GM12874 (cell line): ENCODE data around the gene CYP27B1.

Experiments used
- CTCF ChIP-seq: IDR thresholded peaks from 2 replicates; pipeline ENCODE4 v1.5.1; 2011; ENCODE audit warnings: low read depth, mild to moderate bottlenecking, control low read depth, low read length, moderate library complexity; ENCODE audit not compliant: insufficient read depth

CYP27B1 gene

GRCh38 chr12:57770734-57771133 lies 3.9 kb upstream of the CYP27B1 start:
- TF ChIP-seq CTCF: no peak

GRCh38 chr12:57769594-57769993 lies 2.7 kb upstream of the CYP27B1 start:
- TF ChIP-seq CTCF: no peak

- no peak for TF ChIP-seq CTCF
Observed at GRCh38 chr12:57767876-57768275, 998 bp upstream of the CYP27B1 start.

GRCh38 chr12:57767305-57767698 lies 424 bp upstream of the CYP27B1 start:
- TF ChIP-seq CTCF: no peak

GRCh38 chr12:57765698-57766463 lies 997 bp downstream of the CYP27B1 start:
- no peak for TF ChIP-seq CTCF

- peak; percentile 66 for TF ChIP-seq CTCF
Observed at GRCh38 chr12:57765003-57765697, 1.7 kb downstream of the CYP27B1 start.

GRCh38 chr12:57764662-57765002 lies 2.2 kb downstream of the CYP27B1 start:
- TF ChIP-seq CTCF: no peak
